Activated T-cell treated with anti-CD3 and anti-CD28 coated beads, Interleukin-2, amount 50 U/mL, for 4 hours (primary cell): ENCODE measurements around the gene PLVAP. TPM values are rescaled to one million over a fixed set of nuclear protein-coding genes. Genes with fewer than 3 reads are reported as not detected.

Experiments
- ATAC-seq, 2 donors: fragments of 200-7000 bp; cut with Tn5 transposase; one replicate each; pipeline ENCODE4 v1.10.0; 2021
- DNase-seq: peaks from one replicate; pipeline ENCODE4 v3.0.0-alpha.2; 2020
- H3K27me3 Mint-ChIP-seq: one replicate; pipeline ENCODE4 v1.8.0; 2021; ENCODE audit warnings: low read depth, mixed read lengths
- H3K36me3 Mint-ChIP-seq: one replicate; pipeline ENCODE4 v1.8.0; 2022; ENCODE audit warnings: mixed read lengths; ENCODE audit not compliant: insufficient read depth
- H3K4me1 Mint-ChIP-seq: one replicate; pipeline ENCODE4 v1.8.0; 2021; ENCODE audit warnings: low read depth, mixed read lengths
- H3K4me3 Mint-ChIP-seq: one replicate; pipeline ENCODE4 v1.8.0; 2021; ENCODE audit warnings: mild to moderate bottlenecking, moderate library complexity, mixed read lengths
- H3K9me3 Mint-ChIP-seq: one replicate; pipeline ENCODE4 v1.8.0; 2021; ENCODE audit warnings: mixed read lengths
- total RNA-seq, 3 donors: library from RNA; stranded (reverse); gene quantifications; one replicate each; pipeline ENCODE4 v1.2.1, GENCODE V29; 2021

The PLVAP gene
- total RNA-seq, 3 donors from 2014 or later: 0.18 TPM; not detected in 2

- Mint-ChIP-seq H3K9me3 (no peaks in the 10 kb centered on the region), H3K4me3 (peak overlapping the region; percentile 75), H3K27me3 (peaks cover 2% of the 10 kb centered on the region), H3K4me1 (peaks cover 14% of the 10 kb centered on the region), H3K36me3 (no peaks in the 10 kb centered on the region)
- peak; percentile 51 for DNase-seq
- peak; percentile 24 to 35 for ATAC-seq
These were observed 48.4 kb downstream of the PLVAP start for GRCh38 chr19:17328517-17329365.

GRCh38 chr19:17327654-17328516, 49.3 kb downstream of the PLVAP start:
- Mint-ChIP-seq H3K4me1 (peaks cover 10% of the 10 kb centered on the region), H3K4me3 (peak overlapping the region; percentile 75), H3K27me3 (peaks cover 2% of the 10 kb centered on the region), H3K9me3 (no peaks in the 10 kb centered on the region), H3K36me3 (no peaks in the 10 kb centered on the region)
- DNase-seq (peak; percentile 50), ATAC-seq (peak; percentile 64 to 66)

- no peaks in the 10 kb centered on the region for H3K9me3 Mint-ChIP-seq
- no peak for ATAC-seq
These were observed 50.0 kb downstream of the PLVAP start for GRCh38 chr19:17327068-17327653.

GRCh38 chr19:17326595-17326966, 50.6 kb downstream of the PLVAP start:
- Mint-ChIP-seq H3K27me3 (peaks cover 2% of the 10 kb centered on the region), H3K36me3 (no peaks in the 10 kb centered on the region), H3K9me3 (no peaks in the 10 kb centered on the region), H3K4me1 (peaks cover 13% of the 10 kb centered on the region), H3K4me3 (no peak overlapping the region)
- ATAC-seq: no peak
- DNase-seq: no peak

More at GRCh38 chr19:17327068-17327653, 50.0 kb downstream of the PLVAP start:
- H3K4me1 Mint-ChIP-seq: peaks cover 13% of the 10 kb centered on the region
- H3K4me3 Mint-ChIP-seq: peak overlapping the region; percentile 20
- no peaks in the 10 kb centered on the region for H3K36me3 Mint-ChIP-seq
- no peak for DNase-seq
- H3K27me3 Mint-ChIP-seq: peaks cover 2% of the 10 kb centered on the region

- Mint-ChIP-seq H3K9me3 (no peaks in the 10 kb centered on the region), H3K4me1 (peaks cover 13% of the 10 kb centered on the region), H3K4me3 (no peak overlapping the region), H3K36me3 (no peaks in the 10 kb centered on the region), H3K27me3 (peaks cover 2% of the 10 kb centered on the region)
- no peak for DNase-seq
- no peak for ATAC-seq
These were observed 51.1 kb downstream of the PLVAP start for GRCh38 chr19:17325881-17326594.

- H3K4me1 Mint-ChIP-seq: peaks cover 11% of the 10 kb centered on the region
- no peaks in the 10 kb centered on the region for H3K9me3 Mint-ChIP-seq
- peaks cover 4% of the 10 kb centered on the region for H3K36me3 Mint-ChIP-seq
- DNase-seq (no peak), ATAC-seq (no peak)
- peaks cover 2% of the 10 kb centered on the region for H3K27me3 Mint-ChIP-seq
- H3K4me3 Mint-ChIP-seq: no peak overlapping the region
These were observed 52.0 kb downstream of the PLVAP start for GRCh38 chr19:17325133-17325532.

- ATAC-seq (no peak), DNase-seq (no peak)
- Mint-ChIP-seq H3K27me3 (no peaks in the 10 kb centered on the region), H3K9me3 (no peaks in the 10 kb centered on the region), H3K36me3 (peaks cover 7% of the 10 kb centered on the region), H3K4me1 (peaks cover 8% of the 10 kb centered on the region), H3K4me3 (no peak overlapping the region)
These were observed 52.6 kb downstream of the PLVAP start for GRCh38 chr19:17324357-17325114.

- DNase-seq (no peak), ATAC-seq (peak in 1 of 2 donors; percentile 13)
- H3K4me1 Mint-ChIP-seq: peaks cover 6% of the 10 kb centered on the region
- H3K4me3 Mint-ChIP-seq: no peak overlapping the region
- H3K9me3 Mint-ChIP-seq: no peaks in the 10 kb centered on the region
- H3K36me3 Mint-ChIP-seq: peaks cover 7% of the 10 kb centered on the region
- no peaks in the 10 kb centered on the region for H3K27me3 Mint-ChIP-seq
These were observed 53.2 kb downstream of the PLVAP start for GRCh38 chr19:17323964-17324332.

- Mint-ChIP-seq H3K4me1 (peaks cover 6% of the 10 kb centered on the region), H3K36me3 (peaks cover 7% of the 10 kb centered on the region), H3K4me3 (no peak overlapping the region), H3K27me3 (no peaks in the 10 kb centered on the region), H3K9me3 (no peaks in the 10 kb centered on the region)
- DNase-seq (no peak), ATAC-seq (peak in 1 of 2 donors; percentile 15)
These were observed 53.7 kb downstream of the PLVAP start for GRCh38 chr19:17323300-17323963.

- peaks cover 6% of the 10 kb centered on the region for H3K4me1 Mint-ChIP-seq
- H3K36me3 Mint-ChIP-seq: peaks cover 7% of the 10 kb centered on the region
- no peak overlapping the region for H3K4me3 Mint-ChIP-seq
- DNase-seq (no peak), ATAC-seq (no peak)
- H3K9me3 Mint-ChIP-seq: no peaks in the 10 kb centered on the region
- H3K27me3 Mint-ChIP-seq: no peaks in the 10 kb centered on the region
These were observed 54.3 kb downstream of the PLVAP start for GRCh38 chr19:17322854-17323253.

GRCh38 chr19:17321655-17322489, 55.3 kb downstream of the PLVAP start:
- H3K27me3 Mint-ChIP-seq: no peaks in the 10 kb centered on the region
- no peak for DNase-seq

GRCh38 chr19:17320435-17320834, 56.7 kb downstream of the PLVAP start:
- peaks cover 15% of the 10 kb centered on the region for H3K36me3 Mint-ChIP-seq
- no peaks in the 10 kb centered on the region for H3K9me3 Mint-ChIP-seq
- H3K4me3 Mint-ChIP-seq: no peak overlapping the region
- peaks cover 5% of the 10 kb centered on the region for H3K4me1 Mint-ChIP-seq
- ATAC-seq (no peak), DNase-seq (no peak)
- H3K27me3 Mint-ChIP-seq: no peaks in the 10 kb centered on the region

More at GRCh38 chr19:17321655-17322489, 55.3 kb downstream of the PLVAP start:
- no peak for ATAC-seq
- peaks cover 5% of the 10 kb centered on the region for H3K4me1 Mint-ChIP-seq
- no peak overlapping the region for H3K4me3 Mint-ChIP-seq
- peaks cover 7% of the 10 kb centered on the region for H3K36me3 Mint-ChIP-seq
- H3K9me3 Mint-ChIP-seq: no peaks in the 10 kb centered on the region
